GM23338 (cell line): Measurements from ENCODE around the gene ALDH3B1. TPM values are rescaled to one million over a fixed set of nuclear protein-coding genes. Genes with fewer than 3 reads are reported as not detected.

Source experiments
- ATAC-seq: fragments of 200-7000 bp; cut with Tn5 transposase; 3 replicates; pipeline ENCODE4 v1.9.1; 2020
- DNase-seq: peaks from one replicate; pipeline ENCODE4 v3.0.0-alpha.2; 2015; ENCODE audit warnings: low spot score
- H2AFZ ChIP-seq: fragments of 200-600 bp; sonication (generic); 2 replicates; pipeline ENCODE4 v1.8.0; 2016; ENCODE audit warnings: antibody characterized with exemption, mild to moderate bottlenecking, moderate library complexity
- H3F3A ChIP-seq: fragments of 200-600 bp; sonication (generic); replicated peaks from 2 replicates; pipeline ENCODE4 v1.8.0; 2017; ENCODE audit warnings: antibody characterized with exemption, mixed run types, low read depth
- H3K27ac ChIP-seq: fragments of 200-600 bp; sonication (generic); 2 replicates; pipeline ENCODE4 v1.6.1; 2016; ENCODE audit warnings: low read depth
- H3K27me3 ChIP-seq: fragments of 200-600 bp; sonication (generic); 2 replicates; pipeline ENCODE4 v1.8.0; 2016; ENCODE audit warnings: mild to moderate bottlenecking, mixed run types, moderate library complexity; ENCODE audit not compliant: insufficient read depth
- H3K36me3 ChIP-seq: fragments of 200-600 bp; sonication (generic); 2 replicates; pipeline ENCODE4 v1.8.0; 2016; ENCODE audit warnings: mild to moderate bottlenecking; ENCODE audit not compliant: insufficient read depth
- H3K4me1 ChIP-seq: fragments of 200-600 bp; sonication (generic); 2 replicates; pipeline ENCODE4 v1.8.0; 2016; ENCODE audit warnings: mild to moderate bottlenecking, moderate library complexity; ENCODE audit not compliant: insufficient read depth
- H3K4me2 ChIP-seq: fragments of 200-600 bp; sonication (generic); 2 replicates; pipeline ENCODE4 v1.7.1; 2017; ENCODE audit warnings: mixed run types
- H3K4me3 ChIP-seq: fragments of 200-600 bp; sonication (generic); 2 replicates; pipeline ENCODE4 v1.6.1; 2016; ENCODE audit warnings: mixed run types
- H3K79me2 ChIP-seq: fragments of 200-600 bp; sonication (generic); replicated peaks from 2 replicates; pipeline ENCODE4 v1.8.0; 2017; ENCODE audit warnings: mild to moderate bottlenecking; ENCODE audit not compliant: insufficient read depth
- H3K9me2 ChIP-seq: fragments of 200-600 bp; sonication (generic); 2 replicates; pipeline ENCODE4 v1.8.0; 2017; ENCODE audit not compliant: insufficient read depth
- H4K20me1 ChIP-seq: fragments of 200-600 bp; sonication (generic); replicated peaks from 2 replicates; pipeline ENCODE4 v1.8.0; 2017; ENCODE audit warnings: mild to moderate bottlenecking; ENCODE audit not compliant: insufficient read depth
- H3K27ac Mint-ChIP-seq: 2 replicates; pipeline ENCODE4 v1.8.0; 2020; ENCODE audit warnings: inconsistent platforms, mild to moderate bottlenecking, moderate library complexity, mixed read lengths
- H3K27me3 Mint-ChIP-seq: 3 replicates; pipeline ENCODE4 v1.8.0; 2022; ENCODE audit warnings: low read depth, mild to moderate bottlenecking, moderate library complexity, mixed read lengths, inconsistent platforms; ENCODE audit not compliant: insufficient read depth, poor library complexity
- H3K36me3 Mint-ChIP-seq: 3 replicates; pipeline ENCODE4 v1.8.0; 2021; ENCODE audit warnings: low read depth, mild to moderate bottlenecking, inconsistent platforms, moderate library complexity, mixed read lengths
- H3K4me1 Mint-ChIP-seq: 3 replicates; pipeline ENCODE4 v1.8.0; 2020; ENCODE audit warnings: mild to moderate bottlenecking, inconsistent platforms, mixed read lengths
- H3K4me3 Mint-ChIP-seq: 3 replicates; pipeline ENCODE4 v1.8.0; 2021; ENCODE audit warnings: moderate library complexity, mild to moderate bottlenecking, inconsistent platforms, mixed read lengths
- H3K9me3 Mint-ChIP-seq: 3 replicates; pipeline ENCODE4 v1.8.0; 2020; ENCODE audit warnings: moderate library complexity, mild to moderate bottlenecking, inconsistent platforms, mixed read lengths
- CREB1 ChIP-seq: fragments of 250-450 bp; sonication (Bioruptor Pico); IDR thresholded peaks from 2 replicates; pipeline ENCODE4 v1.5.0; 2020; ENCODE audit warnings: low read depth, mild to moderate bottlenecking, moderate library complexity
- EZH2 ChIP-seq: fragments of 200-600 bp; sonication (generic); IDR thresholded peaks from one replicate; pipeline ENCODE4 v1.8.0; 2017; ENCODE audit warnings: antibody characterized with exemption, mild to moderate bottlenecking, low read depth; ENCODE audit not compliant: unreplicated experiment
- JUNB ChIP-seq: IDR thresholded peaks from one replicate; pipeline ENCODE4 v1.6.1; 2016; ENCODE audit warnings: antibody characterized with exemption; ENCODE audit not compliant: unreplicated experiment
- NANOG ChIP-seq: IDR thresholded peaks from 2 replicates; pipeline ENCODE4 v1.6.1; 2016; ENCODE audit warnings: antibody characterized with exemption, borderline replicate concordance
- STAT1 ChIP-seq: IDR thresholded peaks from one replicate; pipeline ENCODE4 v1.6.1; 2016; ENCODE audit warnings: antibody characterized with exemption; ENCODE audit not compliant: unreplicated experiment
- ZNF114 ChIP-seq: fragments of 250-450 bp; sonication (Bioruptor Pico); IDR thresholded peaks from 2 replicates; pipeline ENCODE4 v1.5.0; 2020; ENCODE audit warnings: mild to moderate bottlenecking, moderate library complexity
- ZNF331 ChIP-seq: fragments of 250-450 bp; sonication (Bioruptor Pico); IDR thresholded peaks from 2 replicates; pipeline ENCODE4 v1.5.0; 2020; ENCODE audit warnings: low read depth, mild to moderate bottlenecking, moderate library complexity
- polyA plus RNA-seq: library from polyadenylated mRNA; unstranded; fragments of >200 nt; fragmentation: Nextera tagmentation; extraction: Ambion mirVana; gene quantifications from 2 replicates; pipeline ENCODE4 v1.2.1, GENCODE V29; 2016
- total RNA-seq: library from RNA; depleted of rRNA; stranded (reverse); fragments of >200 nt; shearing (Covaris generic); gene quantifications from 2 replicates; pipeline ENCODE4 v1.2.3, GENCODE V29; 2014
- TF ChIP-seq, protein P1 (sequence below), 2 experiments: fragments of 200-600 bp in 1 of 2; sonication (generic) in 1 of 2; conservative IDR thresholded peaks; 2 replicates each; pipeline versions ENCODE4 v1.5.1 to v1.6.1; 2016 to 2017; ENCODE audit warnings: antibody characterized with exemption in 2 of 2, low read depth in 2 of 2, mild to moderate bottlenecking in 2 of 2, moderate library complexity in 1 of 2
- TF ChIP-seq, protein P2 (sequence below): IDR thresholded peaks from 2 replicates; pipeline ENCODE4 v1.6.1; 2016; ENCODE audit warnings: antibody characterized with exemption
- TF ChIP-seq, protein P3 (sequence below): fragments of 250-450 bp; sonication (Bioruptor Pico); IDR thresholded peaks from 2 replicates; pipeline ENCODE4 v1.5.0; 2020; ENCODE audit warnings: mild to moderate bottlenecking, moderate library complexity

The ALDH3B1 gene
- total and polyA plus RNA-seq, 2 experiments from 2014 or later = 0.52 TPM; not detected in 1

DNA sequence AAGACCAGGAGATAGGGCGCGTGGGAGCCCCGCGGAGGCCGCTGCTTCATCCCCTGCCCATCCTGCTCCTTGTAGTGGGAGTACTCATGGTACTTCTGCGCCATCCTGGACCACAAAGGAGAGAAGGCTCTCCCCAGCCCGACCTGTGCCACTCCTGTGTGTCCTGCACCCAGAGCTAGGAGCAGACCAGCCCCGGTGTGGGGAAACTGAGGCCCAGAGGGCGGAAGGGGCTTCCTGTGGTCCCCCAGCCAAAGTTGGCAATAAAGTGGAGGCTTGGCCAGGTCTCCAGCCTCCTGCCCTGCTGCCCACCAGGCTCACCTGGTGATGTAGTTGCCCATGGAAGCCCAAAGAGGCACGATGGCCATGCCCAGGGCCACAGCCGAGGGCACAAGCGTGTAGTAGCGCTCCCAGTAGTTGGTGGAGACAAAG is 10.9 kb upstream of the ALDH3B1 start:
- Mint-ChIP-seq H3K27me3 (peaks cover 6% of the 10 kb centered on the region), H3K9me3 (no peaks in the 10 kb centered on the region), H3K4me3 (no peak overlapping the region), H3K27ac (no peak overlapping the region), H3K4me1 (peaks cover 13% of the 10 kb centered on the region), H3K36me3 (no peaks in the 10 kb centered on the region; the same call in 2 of the 3 replicates)
- Histone ChIP-seq H3K9me2 (no peaks in the 10 kb centered on the region), H3K4me1 (peaks cover 6% of the 10 kb centered on the region), H3K27me3 (no peaks in the 10 kb centered on the region), H3F3A (peaks cover 5% of the 10 kb centered on the region; the same call in 1 of the 2 replicates), H4K20me1 (no peaks in the 10 kb centered on the region), H3K79me2 (no peaks in the 10 kb centered on the region), H3K36me3 (no peaks in the 10 kb centered on the region), H3K4me2 (no peak overlapping the region), H2AFZ (no peak overlapping the region), H3K27ac (no peak overlapping the region), H3K4me3 (no peak overlapping the region)
- TF ChIP-seq CREB1 (CRISPR knock-in tag) = no peak
- no peak for TF ChIP-seq JUNB
- TF ChIP-seq ZNF114 (CRISPR knock-in tag) = no peak
- DNase-seq (no peak), ATAC-seq (no peak)

DNA sequence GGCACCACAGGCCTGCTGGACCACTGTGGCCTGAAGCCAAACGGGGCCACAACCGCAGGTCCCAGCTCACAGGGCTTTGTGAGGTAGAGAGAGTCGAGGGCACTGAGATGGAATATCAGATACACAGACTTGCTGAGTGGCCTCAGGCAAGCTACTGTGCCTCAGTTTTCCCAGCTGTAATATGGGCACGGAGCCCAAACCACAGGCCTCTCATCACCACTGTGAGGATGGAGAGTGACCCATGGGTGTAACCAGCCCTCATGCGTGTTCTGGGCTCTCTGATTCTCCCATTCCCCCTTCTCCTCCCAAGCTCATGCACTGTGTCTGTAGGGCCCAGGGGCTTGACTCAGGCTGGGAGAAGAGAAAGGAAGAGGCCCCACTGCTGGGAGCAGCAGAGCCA is 10.4 kb upstream of the ALDH3B1 start:
- H3K36me3 Mint-ChIP-seq = no peaks in the 10 kb centered on the region; the same call in 2 of the 3 replicates
- H3F3A ChIP-seq = peaks cover 5% of the 10 kb centered on the region; the same call in 1 of the 2 replicates
- peaks cover 7% of the 10 kb centered on the region for H3K27me3 Mint-ChIP-seq
- no peaks in the 10 kb centered on the region for H3K36me3 ChIP-seq
- TF ChIP-seq, protein P1, sequence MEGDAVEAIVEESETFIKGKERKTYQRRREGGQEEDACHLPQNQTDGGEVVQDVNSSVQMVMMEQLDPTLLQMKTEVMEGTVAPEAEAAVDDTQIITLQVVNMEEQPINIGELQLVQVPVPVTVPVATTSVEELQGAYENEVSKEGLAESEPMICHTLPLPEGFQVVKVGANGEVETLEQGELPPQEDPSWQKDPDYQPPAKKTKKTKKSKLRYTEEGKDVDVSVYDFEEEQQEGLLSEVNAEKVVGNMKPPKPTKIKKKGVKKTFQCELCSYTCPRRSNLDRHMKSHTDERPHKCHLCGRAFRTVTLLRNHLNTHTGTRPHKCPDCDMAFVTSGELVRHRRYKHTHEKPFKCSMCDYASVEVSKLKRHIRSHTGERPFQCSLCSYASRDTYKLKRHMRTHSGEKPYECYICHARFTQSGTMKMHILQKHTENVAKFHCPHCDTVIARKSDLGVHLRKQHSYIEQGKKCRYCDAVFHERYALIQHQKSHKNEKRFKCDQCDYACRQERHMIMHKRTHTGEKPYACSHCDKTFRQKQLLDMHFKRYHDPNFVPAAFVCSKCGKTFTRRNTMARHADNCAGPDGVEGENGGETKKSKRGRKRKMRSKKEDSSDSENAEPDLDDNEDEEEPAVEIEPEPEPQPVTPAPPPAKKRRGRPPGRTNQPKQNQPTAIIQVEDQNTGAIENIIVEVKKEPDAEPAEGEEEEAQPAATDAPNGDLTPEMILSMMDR (conservative IDR thresholded peaks at IDR 0.05; ENCODE audit: low read depth in 2 of 2) = no peak
- TF ChIP-seq STAT1 = no peak
- no peak for TF ChIP-seq ZNF331 (CRISPR knock-in tag)
- TF ChIP-seq, protein P2, sequence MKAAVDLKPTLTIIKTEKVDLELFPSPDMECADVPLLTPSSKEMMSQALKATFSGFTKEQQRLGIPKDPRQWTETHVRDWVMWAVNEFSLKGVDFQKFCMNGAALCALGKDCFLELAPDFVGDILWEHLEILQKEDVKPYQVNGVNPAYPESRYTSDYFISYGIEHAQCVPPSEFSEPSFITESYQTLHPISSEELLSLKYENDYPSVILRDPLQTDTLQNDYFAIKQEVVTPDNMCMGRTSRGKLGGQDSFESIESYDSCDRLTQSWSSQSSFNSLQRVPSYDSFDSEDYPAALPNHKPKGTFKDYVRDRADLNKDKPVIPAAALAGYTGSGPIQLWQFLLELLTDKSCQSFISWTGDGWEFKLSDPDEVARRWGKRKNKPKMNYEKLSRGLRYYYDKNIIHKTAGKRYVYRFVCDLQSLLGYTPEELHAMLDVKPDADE = no peak
- no peak for TF ChIP-seq EZH2
- no peak for TF ChIP-seq ZNF114 (CRISPR knock-in tag)
- TF ChIP-seq JUNB = no peak
- no peak for TF ChIP-seq CREB1 (CRISPR knock-in tag)
- TF ChIP-seq NANOG = no peak
- TF ChIP-seq, protein P3, sequence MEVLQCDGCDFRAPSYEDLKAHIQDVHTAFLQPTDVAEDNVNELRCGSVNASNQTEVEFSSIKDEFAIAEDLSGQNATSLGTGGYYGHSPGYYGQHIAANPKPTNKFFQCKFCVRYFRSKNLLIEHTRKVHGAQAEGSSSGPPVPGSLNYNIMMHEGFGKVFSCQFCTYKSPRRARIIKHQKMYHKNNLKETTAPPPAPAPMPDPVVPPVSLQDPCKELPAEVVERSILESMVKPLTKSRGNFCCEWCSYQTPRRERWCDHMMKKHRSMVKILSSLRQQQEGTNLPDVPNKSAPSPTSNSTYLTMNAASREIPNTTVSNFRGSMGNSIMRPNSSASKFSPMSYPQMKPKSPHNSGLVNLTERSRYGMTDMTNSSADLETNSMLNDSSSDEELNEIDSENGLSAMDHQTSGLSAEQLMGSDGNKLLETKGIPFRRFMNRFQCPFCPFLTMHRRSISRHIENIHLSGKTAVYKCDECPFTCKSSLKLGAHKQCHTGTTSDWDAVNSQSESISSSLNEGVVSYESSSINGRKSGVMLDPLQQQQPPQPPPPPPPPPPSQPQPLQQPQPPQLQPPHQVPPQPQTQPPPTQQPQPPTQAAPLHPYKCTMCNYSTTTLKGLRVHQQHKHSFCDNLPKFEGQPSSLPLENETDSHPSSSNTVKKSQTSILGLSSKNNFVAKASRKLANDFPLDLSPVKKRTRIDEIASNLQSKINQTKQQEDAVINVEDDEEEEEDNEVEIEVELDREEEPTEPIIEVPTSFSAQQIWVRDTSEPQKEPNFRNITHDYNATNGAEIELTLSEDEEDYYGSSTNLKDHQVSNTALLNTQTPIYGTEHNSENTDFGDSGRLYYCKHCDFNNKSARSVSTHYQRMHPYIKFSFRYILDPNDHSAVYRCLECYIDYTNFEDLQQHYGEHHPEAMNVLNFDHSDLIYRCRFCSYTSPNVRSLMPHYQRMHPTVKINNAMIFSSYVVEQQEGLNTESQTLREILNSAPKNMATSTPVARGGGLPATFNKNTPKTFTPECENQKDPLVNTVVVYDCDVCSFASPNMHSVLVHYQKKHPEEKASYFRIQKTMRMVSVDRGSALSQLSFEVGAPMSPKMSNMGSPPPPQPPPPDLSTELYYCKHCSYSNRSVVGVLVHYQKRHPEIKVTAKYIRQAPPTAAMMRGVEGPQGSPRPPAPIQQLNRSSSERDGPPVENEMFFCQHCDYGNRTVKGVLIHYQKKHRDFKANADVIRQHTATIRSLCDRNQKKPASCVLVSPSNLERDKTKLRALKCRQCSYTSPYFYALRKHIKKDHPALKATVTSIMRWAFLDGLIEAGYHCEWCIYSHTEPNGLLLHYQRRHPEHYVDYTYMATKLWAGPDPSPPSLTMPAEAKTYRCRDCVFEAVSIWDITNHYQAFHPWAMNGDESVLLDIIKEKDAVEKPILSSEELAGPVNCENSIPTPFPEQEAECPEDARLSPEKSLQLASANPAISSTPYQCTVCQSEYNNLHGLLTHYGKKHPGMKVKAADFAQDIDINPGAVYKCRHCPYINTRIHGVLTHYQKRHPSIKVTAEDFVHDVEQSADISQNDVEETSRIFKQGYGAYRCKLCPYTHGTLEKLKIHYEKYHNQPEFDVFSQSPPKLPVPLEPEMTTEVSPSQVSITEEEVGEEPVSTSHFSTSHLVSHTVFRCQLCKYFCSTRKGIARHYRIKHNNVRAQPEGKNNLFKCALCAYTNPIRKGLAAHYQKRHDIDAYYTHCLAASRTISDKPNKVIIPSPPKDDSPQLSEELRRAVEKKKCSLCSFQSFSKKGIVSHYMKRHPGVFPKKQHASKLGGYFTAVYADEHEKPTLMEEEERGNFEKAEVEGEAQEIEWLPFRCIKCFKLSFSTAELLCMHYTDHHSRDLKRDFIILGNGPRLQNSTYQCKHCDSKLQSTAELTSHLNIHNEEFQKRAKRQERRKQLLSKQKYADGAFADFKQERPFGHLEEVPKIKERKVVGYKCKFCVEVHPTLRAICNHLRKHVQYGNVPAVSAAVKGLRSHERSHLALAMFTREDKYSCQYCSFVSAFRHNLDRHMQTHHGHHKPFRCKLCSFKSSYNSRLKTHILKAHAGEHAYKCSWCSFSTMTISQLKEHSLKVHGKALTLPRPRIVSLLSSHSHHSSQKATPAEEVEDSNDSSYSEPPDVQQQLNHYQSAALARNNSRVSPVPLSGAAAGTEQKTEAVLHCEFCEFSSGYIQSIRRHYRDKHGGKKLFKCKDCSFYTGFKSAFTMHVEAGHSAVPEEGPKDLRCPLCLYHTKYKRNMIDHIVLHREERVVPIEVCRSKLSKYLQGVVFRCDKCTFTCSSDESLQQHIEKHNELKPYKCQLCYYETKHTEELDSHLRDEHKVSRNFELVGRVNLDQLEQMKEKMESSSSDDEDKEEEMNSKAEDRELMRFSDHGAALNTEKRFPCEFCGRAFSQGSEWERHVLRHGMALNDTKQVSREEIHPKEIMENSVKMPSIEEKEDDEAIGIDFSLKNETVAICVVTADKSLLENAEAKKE (CRISPR knock-in tag) = no peak
- no peak overlapping the region for H3K4me3 Mint-ChIP-seq
- no peaks in the 10 kb centered on the region for H4K20me1 ChIP-seq
- ATAC-seq (no peak), DNase-seq (no peak)
- no peaks in the 10 kb centered on the region for H3K9me2 ChIP-seq
- no peak overlapping the region for H3K4me3 ChIP-seq
- no peaks in the 10 kb centered on the region for H3K79me2 ChIP-seq
- no peaks in the 10 kb centered on the region for H3K9me3 Mint-ChIP-seq
- peaks cover 8% of the 10 kb centered on the region for H3K4me1 ChIP-seq
- H3K27me3 ChIP-seq = no peaks in the 10 kb centered on the region
- no peak overlapping the region for H3K27ac Mint-ChIP-seq
- no peak overlapping the region for H2AFZ ChIP-seq
- H3K4me2 ChIP-seq = no peak overlapping the region
- H3K4me1 Mint-ChIP-seq = peaks cover 13% of the 10 kb centered on the region
- H3K27ac ChIP-seq = no peak overlapping the region
